SK-N-SH (cell line): ENCODE measurements around the gene CATSPER4. TPM values are rescaled to one million over a fixed set of nuclear protein-coding genes. Genes with fewer than 3 reads are reported as not detected.

Experiments
- CTCF ChIA-PET: fragments of 300-600, 350-600 bp; formaldehyde crosslinking; extraction: SDS; loops from one replicate; lab custom pipeline; 2021; lab: Yijun Ruan, JAX
- POLR2A ChIA-PET: fragments of 350-600 bp; sonication (Branson Sonifier 250); formaldehyde crosslinking; extraction: SDS; loops from one replicate; lab custom pipeline; 2020; ENCODE audit warnings: antibody characterized with exemption, inconsistent platforms; lab: Yijun Ruan, JAX
- DNase-seq: peaks from one replicate; pipeline ENCODE4 v3.0.0; 2012
- H2AFZ ChIP-seq: fragments of 200-600 bp; sonication (generic); 2 replicates; pipeline ENCODE4 v1.8.1; 2016; ENCODE audit warnings: antibody characterized with exemption, mild to moderate bottlenecking, low read depth
- H3F3A ChIP-seq: fragments of 200-600 bp; sonication (generic); replicated peaks from 2 replicates; pipeline ENCODE3; 2016; ENCODE audit warnings: antibody characterized with exemption, mild to moderate bottlenecking; ENCODE audit not compliant: insufficient read depth
- H3K27ac ChIP-seq, 2 experiments: fragments of 200-500 bp in 1 of 2; fragments of 200-600 bp in 1 of 2; sonication (Bioruptor generic) in 1 of 2; sonication (generic), shearing (Covaris generic) in 1 of 2; 2 replicates each; pipeline versions ENCODE4 v1.5.1 to v1.6.1; 2014 to 2016; ENCODE audit warnings: low read depth in 2 of 2, inconsistent platforms in 1 of 2, low read length in 1 of 2, mild to moderate bottlenecking in 1 of 2, mixed read lengths in 1 of 2
- H3K27me3 ChIP-seq: fragments of 200-600 bp; sonication (generic), shearing (Covaris generic); 2 replicates; pipeline ENCODE4 v1.6.1; 2016; ENCODE audit warnings: mixed run types; ENCODE audit not compliant: insufficient read depth
- H3K36me3 ChIP-seq, 2 experiments: fragments of 200-500 bp in 1 of 2; fragments of 200-600 bp in 1 of 2; sonication (Bioruptor generic) in 1 of 2; sonication (generic) in 1 of 2; replicated peaks in 1 of 2; 2 replicates each; pipeline versions ENCODE3 to v1.5.1; 2014 to 2016; ENCODE audit warnings: low read length in 1 of 2, mild to moderate bottlenecking in 1 of 2; ENCODE audit not compliant: insufficient read depth in 2 of 2, control insufficient read depth in 1 of 2
- H3K4me1 ChIP-seq, 2 experiments: fragments of 200-500 bp in 1 of 2; fragments of 200-600 bp in 1 of 2; sonication (Bioruptor generic) in 1 of 2; sonication (generic), shearing (Covaris generic) in 1 of 2; 2 replicates each; pipeline versions ENCODE4 v1.5.1 to v1.6.1; 2014 to 2016; ENCODE audit warnings: low read depth in 1 of 2, low read length in 1 of 2, mixed run types in 1 of 2; ENCODE audit not compliant: insufficient read depth in 2 of 2, control insufficient read depth in 1 of 2
- H3K4me2 ChIP-seq: fragments of 200-600 bp; sonication (generic), shearing (Covaris generic); 2 replicates; pipeline ENCODE4 v1.6.1; 2017; ENCODE audit warnings: mixed run types
- H3K4me3 ChIP-seq, 2 experiments: fragments of 200-500 bp in 1 of 2; fragments of 200-600 bp in 1 of 2; sonication (Bioruptor generic) in 1 of 2; sonication (generic), shearing (Covaris generic) in 1 of 2; 2 replicates each; pipeline versions ENCODE4 v1.5.1 to v1.8.1; 2014 to 2016; ENCODE audit warnings: low read depth in 2 of 2, inconsistent platforms in 1 of 2, low read length in 1 of 2, mild to moderate bottlenecking in 1 of 2, mixed read lengths in 1 of 2, moderate library complexity in 1 of 2
- H3K79me2 ChIP-seq: fragments of 200-600 bp; sonication (generic); 2 replicates; pipeline ENCODE4 v1.8.1; 2017; ENCODE audit warnings: mild to moderate bottlenecking; ENCODE audit not compliant: insufficient read depth
- H3K9ac ChIP-seq: fragments of 200-600 bp; sonication (generic); 2 replicates; pipeline ENCODE4 v1.6.1; 2017; ENCODE audit warnings: mixed run types
- H3K9me2 ChIP-seq: fragments of 200-600 bp; sonication (generic); 2 replicates; pipeline ENCODE4 v1.6.1; 2017; ENCODE audit warnings: mixed run types
- H3K9me3 ChIP-seq: fragments of 200-600 bp; sonication (generic); 2 replicates; pipeline ENCODE4 v1.6.1; 2017; ENCODE audit warnings: mixed run types, mild to moderate bottlenecking, moderate library complexity
- H4K20me1 ChIP-seq: fragments of 200-600 bp; sonication (generic); 2 replicates; pipeline ENCODE4 v1.6.1; 2017; ENCODE audit warnings: mild to moderate bottlenecking, mixed run types; ENCODE audit not compliant: insufficient read depth
- CHD2 ChIP-seq: fragments of 150-350 bp; IDR thresholded peaks from 2 replicates; pipeline ENCODE4 v1.6.1; 2018; ENCODE audit warnings: low read length; ENCODE audit not compliant: partially characterized antibody
- CTCF ChIP-seq: fragments of 200-600 bp; sonication (generic); IDR thresholded peaks from 2 replicates; pipeline ENCODE4 v1.6.1; 2017; ENCODE audit warnings: antibody characterized with exemption, mild to moderate bottlenecking, moderate library complexity
- EP300 ChIP-seq, 2 experiments: IDR thresholded peaks; 2 replicates each; pipeline versions ENCODE4 v1.4.0 to v1.6.1; 2012; ENCODE audit warnings: borderline replicate concordance in 1 of 2, low read depth in 1 of 2, low read length in 1 of 2
- EZH2phosphoT487 ChIP-seq: fragments of 200-600 bp; sonication (generic); IDR thresholded peaks from 2 replicates; pipeline ENCODE4 v1.6.1; 2017; ENCODE audit warnings: low read depth, mixed run types, mild to moderate bottlenecking, antibody characterized with exemption, moderate library complexity, borderline replicate concordance
- FOSL2 ChIP-seq: IDR thresholded peaks from 2 replicates; pipeline ENCODE4 v1.4.0; 2012; ENCODE audit warnings: low read depth, mild to moderate bottlenecking, moderate library complexity, borderline replicate concordance
- FOXJ3 ChIP-seq: sonication (generic); formaldehyde crosslinking; IDR thresholded peaks from 2 replicates; pipeline ENCODE4 v1.5.1; 2020; ENCODE audit warnings: mild to moderate bottlenecking, missing genetic modification reagents
- JUND ChIP-seq: IDR thresholded peaks from 2 replicates; pipeline ENCODE4 v1.4.0; 2012
- NFIC ChIP-seq: IDR thresholded peaks from 2 replicates; pipeline ENCODE4 v1.4.0; 2012; ENCODE audit warnings: borderline replicate concordance
- POLR2AphosphoS5 ChIP-seq: IDR thresholded peaks from 2 replicates; pipeline ENCODE4 v1.6.1; 2012; ENCODE audit warnings: low read depth, low read length
- REST ChIP-seq: IDR thresholded peaks from 2 replicates; pipeline ENCODE4 v1.6.1; 2012; ENCODE audit warnings: mild to moderate bottlenecking, low read depth, low read length, moderate library complexity
- RXRA ChIP-seq: IDR thresholded peaks from 2 replicates; pipeline ENCODE4 v1.4.0; 2012; ENCODE audit warnings: low read depth, mild to moderate bottlenecking, borderline replicate concordance
- SMC3 ChIP-seq: IDR thresholded peaks from 2 replicates; pipeline ENCODE4 v1.6.1; 2012; ENCODE audit warnings: low read depth, low read length, improper control_type of control experiment
- TAF1 ChIP-seq: IDR thresholded peaks from 2 replicates; pipeline ENCODE4 v1.6.1; 2012; ENCODE audit warnings: low read depth, mild to moderate bottlenecking, low read length, moderate library complexity, borderline replicate concordance
- TCF12 ChIP-seq: IDR thresholded peaks from 2 replicates; pipeline ENCODE4 v1.4.0; 2012
- TEAD4 ChIP-seq: IDR thresholded peaks from 2 replicates; pipeline ENCODE4 v1.4.0; 2012; ENCODE audit warnings: mild to moderate bottlenecking, borderline replicate concordance; ENCODE audit not compliant: insufficient read depth
- USF1 ChIP-seq: IDR thresholded peaks from 2 replicates; pipeline ENCODE4 v1.4.0; 2012; ENCODE audit warnings: low read depth, borderline replicate concordance
- USF2 ChIP-seq: fragments of 150-350 bp; IDR thresholded peaks from 2 replicates; pipeline ENCODE4 v1.6.1; 2017; ENCODE audit warnings: antibody characterized with exemption, low read length, low read depth, borderline replicate concordance
- WGBS: methylation state at CpG from one replicate; pipeline ENCODE4 v1.1.6; 2017; ENCODE audit warnings: low lambda C conversion rate; 5-methylcytosine and 5-hydroxymethylcytosine counted together
- polyA plus RNA-seq, 3 experiments: library from polyadenylated mRNA; depleted of rRNA; stranded (reverse); fragments of >200 nt; gene quantifications; 2 replicates each; pipeline ENCODE4 v1.2.3, GENCODE V29; 2012

CATSPER4 gene
- polyA plus RNA-seq, 1 of the 3 experiments (the other 2 are of a cell fraction) = not detected

- TF ChIP-seq TAF1 = peak; percentile 61; the same call in 1 of the 2 replicates
- TF ChIP-seq USF2 = no peak
- TF ChIP-seq SMC3 = peak; percentile 33; the same call in 1 of the 2 replicates
- TF ChIP-seq TCF12 = no peak
- TF ChIP-seq EP300 (IDR thresholded peaks at IDR 0.05; ENCODE audit: borderline replicate concordance in 1 of 2, low read depth in 1 of 2, low read length in 1 of 2) = no peak
- no peak for TF ChIP-seq USF1
- no peak for TF ChIP-seq EZH2phosphoT487
- no peak for TF ChIP-seq RXRA
Observed at GRCh38 chr1:26233903-26234643, 43.7 kb downstream of the CATSPER4 start, which contains the start of gene CEP85 (continued).

GRCh38 chr1:26234644-26235370 lies 44.4 kb downstream of the CATSPER4 start:
- H3K27ac ChIP-seq = peak overlapping the region; percentile 72 to 86
- ChIA-PET POLR2A (interaction anchor here (0.6 kb wide), 1 partner anchor 74 kb away, joined by 3 read pairs; no protein-coding TSS in a partner anchor), CTCF (interaction anchor here (0.7 to 3.3 kb wide), 44 partner anchors 8 to 334 kb away, joined by 3 to 28 read pairs (median 4); partner anchors contain the start of genes C1orf232, CNKSR1, SH3BGRL3 and ZNF593)
- peaks cover 6% of the 10 kb centered on the region for H3F3A ChIP-seq
- no peaks in the 10 kb centered on the region for H3K9me3 ChIP-seq
- H3K9ac ChIP-seq = peak overlapping the region; percentile 84
- peaks cover 6 to 17% of the 10 kb centered on the region in 2 experiments; a peak in 2 of 4 replicates for H3K4me1 ChIP-seq
- 8% methylated on average over 29 of the region's 30 CpGs for WGBS
- peaks cover 55% of the 10 kb centered on the region for H3K79me2 ChIP-seq
- TF ChIP-seq SMC3 (no peak), EZH2phosphoT487 (no peak), FOSL2 (no peak), FOXJ3 (CRISPR knock-in tag) (no peak), JUND (no peak), TEAD4 (no peak), POLR2AphosphoS5 (no peak), TAF1 (no peak), CTCF (peak; percentile 15), USF1 (no peak), CHD2 (no peak), NFIC (0 out of 2 replicates have a peak, but pooled peaks have one; percentile 13), TCF12 (no peak), REST (no peak), RXRA (no peak), EP300 (IDR thresholded peaks at IDR 0.05; ENCODE audit: borderline replicate concordance in 1 of 2, low read depth in 1 of 2, low read length in 1 of 2) (no peak)
- no peaks in the 10 kb centered on the region for H3K27me3 ChIP-seq
- H3K4me2 ChIP-seq = peak overlapping the region; percentile 92
- H3K4me3 ChIP-seq = peak overlapping the region; percentile 86 to 99
- H4K20me1 ChIP-seq = no peaks in the 10 kb centered on the region
- H3K9me2 ChIP-seq = no peaks in the 10 kb centered on the region
- peak overlapping the region; percentile 98 for H2AFZ ChIP-seq
- H3K36me3 ChIP-seq = no peaks in the 10 kb centered on the region
- DNase-seq = peak; percentile 40
